ENCODE measurements around the gene SLC37A4. TPM values are rescaled to one million over a fixed set of nuclear protein-coding genes. Genes with fewer than 3 reads are reported as not detected.
A peak's percentile ranks its signal among the peaks of the same experiment; 100 is the strongest.

SLC37A4 gene
- total and polyA plus RNA-seq, 2 of the 13 experiments (the other 11 are each of a cell fraction or from before 2014, with no cell fraction given) = 43.0 to 56.1 TPM

DNA sequence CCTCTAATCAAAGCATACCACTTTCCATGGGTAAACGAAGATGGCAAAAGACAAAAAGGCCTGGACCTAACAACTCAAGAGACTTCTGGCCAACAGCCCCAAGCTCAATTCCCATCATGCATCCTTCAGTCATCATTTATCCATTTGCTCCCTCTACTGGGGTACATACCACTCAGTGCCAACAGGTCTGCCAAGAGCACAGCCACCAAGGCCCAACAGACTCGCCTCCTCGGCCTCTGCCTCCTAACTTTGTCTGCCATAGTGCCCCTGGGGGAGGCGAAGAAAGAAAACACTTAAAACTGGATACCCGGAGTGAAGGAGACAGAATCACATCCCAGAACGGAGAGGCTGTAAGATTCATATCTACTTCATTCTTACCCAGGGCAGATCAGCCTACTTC lies 25.2 kb upstream of the SLC37A4 start:
- Histone ChIP-seq H3K9ac (ENCODE audit: insufficient read depth, low read depth, low read length) (peak overlapping the region; percentile 99), H2AFZ (ENCODE audit: low read length) (no peak overlapping the region), H3K4me1 (ENCODE audit: insufficient read depth, low read length) (peaks cover 23% of the 10 kb centered on the region), H3K9me3 (ENCODE audit: low read length) (no peaks in the 10 kb centered on the region), H3K79me2 (ENCODE audit: insufficient read depth, low read length) (peaks cover 25% of the 10 kb centered on the region), H3K27me3 (ENCODE audit: control insufficient read depth in 1 of 2, insufficient read depth in 2 of 2, low read length in 2 of 2) (no peaks in the 10 kb centered on the region), H3K4me2 (ENCODE audit: low read depth, low read length) (peak overlapping the region; percentile 88), H3K27ac (ENCODE audit: extremely low read length, insufficient read depth, low read length) (peak overlapping the region; percentile 88), H3K4me3 (replicated peaks in 1 of 3; ENCODE audit: insufficient read depth in 1 of 3, low read depth in 2 of 3, low read length in 3 of 3) (peak overlapping the region; percentile 75 to 87 (median 82)), H4K20me1 (ENCODE audit: insufficient read depth, low read length) (no peaks in the 10 kb centered on the region), H3K36me3 (replicated peaks in 1 of 2; ENCODE audit: control insufficient read depth in 1 of 2, insufficient read depth in 2 of 2, low read length in 2 of 2) (peaks cover 30 to 45% of the 10 kb centered on the region in 2 experiments)
- intact Hi-C loops (cut with micrococcal nuclease; ENCODE audit: unreplicated experiment) = loop anchor here (2.0 kb wide), 1 partner anchor 39 kb away; a partner anchor contains a TSS
- no TSS peak for BruUV-seq (replicated peaks)
- CTCF ChIA-PET (ENCODE audit: low intra/inter-chr PET ratio, low total read pairs) = interaction anchor here (0.7 kb wide), 1 partner anchor 366 kb away, joined by 3 read pairs; no protein-coding TSS in a partner anchor
- 0 out of 3 replicates have a peak, but pooled peaks have one; percentile 8 for ATAC-seq
- WGBS (ENCODE audit: low lambda C conversion rate) = 39% methylated on average over 6 of the region's 6 CpGs
- DNase-seq (ENCODE audit: low spot score) = peak; percentile 48
- FAIRE-seq = peak; percentile 15
- TF ChIP-seq, protein P1, sequence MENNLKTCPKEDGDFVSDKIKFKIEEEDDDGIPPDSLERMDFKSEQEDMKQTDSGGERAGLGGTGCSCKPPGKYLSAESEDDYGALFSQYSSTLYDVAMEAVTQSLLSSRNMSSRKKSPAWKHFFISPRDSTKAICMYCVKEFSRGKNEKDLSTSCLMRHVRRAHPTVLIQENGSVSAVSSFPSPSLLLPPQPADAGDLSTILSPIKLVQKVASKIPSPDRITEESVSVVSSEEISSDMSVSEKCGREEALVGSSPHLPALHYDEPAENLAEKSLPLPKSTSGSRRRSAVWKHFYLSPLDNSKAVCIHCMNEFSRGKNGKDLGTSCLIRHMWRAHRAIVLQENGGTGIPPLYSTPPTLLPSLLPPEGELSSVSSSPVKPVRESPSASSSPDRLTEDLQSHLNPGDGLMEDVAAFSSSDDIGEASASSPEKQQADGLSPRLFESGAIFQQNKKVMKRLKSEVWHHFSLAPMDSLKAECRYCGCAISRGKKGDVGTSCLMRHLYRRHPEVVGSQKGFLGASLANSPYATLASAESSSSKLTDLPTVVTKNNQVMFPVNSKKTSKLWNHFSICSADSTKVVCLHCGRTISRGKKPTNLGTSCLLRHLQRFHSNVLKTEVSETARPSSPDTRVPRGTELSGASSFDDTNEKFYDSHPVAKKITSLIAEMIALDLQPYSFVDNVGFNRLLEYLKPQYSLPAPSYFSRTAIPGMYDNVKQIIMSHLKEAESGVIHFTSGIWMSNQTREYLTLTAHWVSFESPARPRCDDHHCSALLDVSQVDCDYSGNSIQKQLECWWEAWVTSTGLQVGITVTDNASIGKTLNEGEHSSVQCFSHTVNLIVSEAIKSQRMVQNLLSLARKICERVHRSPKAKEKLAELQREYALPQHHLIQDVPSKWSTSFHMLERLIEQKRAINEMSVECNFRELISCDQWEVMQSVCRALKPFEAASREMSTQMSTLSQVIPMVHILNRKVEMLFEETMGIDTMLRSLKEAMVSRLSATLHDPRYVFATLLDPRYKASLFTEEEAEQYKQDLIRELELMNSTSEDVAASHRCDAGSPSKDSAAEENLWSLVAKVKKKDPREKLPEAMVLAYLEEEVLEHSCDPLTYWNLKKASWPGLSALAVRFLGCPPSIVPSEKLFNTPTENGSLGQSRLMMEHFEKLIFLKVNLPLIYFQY (CRISPR knock-in tag; IDR thresholded peaks at IDR 0.05; ENCODE audit: borderline replicate concordance) = 0 out of 2 replicates have a peak, but pooled peaks have one; percentile 7
- TF ChIP-seq, protein P2, sequence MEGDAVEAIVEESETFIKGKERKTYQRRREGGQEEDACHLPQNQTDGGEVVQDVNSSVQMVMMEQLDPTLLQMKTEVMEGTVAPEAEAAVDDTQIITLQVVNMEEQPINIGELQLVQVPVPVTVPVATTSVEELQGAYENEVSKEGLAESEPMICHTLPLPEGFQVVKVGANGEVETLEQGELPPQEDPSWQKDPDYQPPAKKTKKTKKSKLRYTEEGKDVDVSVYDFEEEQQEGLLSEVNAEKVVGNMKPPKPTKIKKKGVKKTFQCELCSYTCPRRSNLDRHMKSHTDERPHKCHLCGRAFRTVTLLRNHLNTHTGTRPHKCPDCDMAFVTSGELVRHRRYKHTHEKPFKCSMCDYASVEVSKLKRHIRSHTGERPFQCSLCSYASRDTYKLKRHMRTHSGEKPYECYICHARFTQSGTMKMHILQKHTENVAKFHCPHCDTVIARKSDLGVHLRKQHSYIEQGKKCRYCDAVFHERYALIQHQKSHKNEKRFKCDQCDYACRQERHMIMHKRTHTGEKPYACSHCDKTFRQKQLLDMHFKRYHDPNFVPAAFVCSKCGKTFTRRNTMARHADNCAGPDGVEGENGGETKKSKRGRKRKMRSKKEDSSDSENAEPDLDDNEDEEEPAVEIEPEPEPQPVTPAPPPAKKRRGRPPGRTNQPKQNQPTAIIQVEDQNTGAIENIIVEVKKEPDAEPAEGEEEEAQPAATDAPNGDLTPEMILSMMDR (CRISPR knock-in tag; IDR thresholded peaks at IDR 0.05) = peak; percentile 58
- TF ChIP-seq, protein P3, sequence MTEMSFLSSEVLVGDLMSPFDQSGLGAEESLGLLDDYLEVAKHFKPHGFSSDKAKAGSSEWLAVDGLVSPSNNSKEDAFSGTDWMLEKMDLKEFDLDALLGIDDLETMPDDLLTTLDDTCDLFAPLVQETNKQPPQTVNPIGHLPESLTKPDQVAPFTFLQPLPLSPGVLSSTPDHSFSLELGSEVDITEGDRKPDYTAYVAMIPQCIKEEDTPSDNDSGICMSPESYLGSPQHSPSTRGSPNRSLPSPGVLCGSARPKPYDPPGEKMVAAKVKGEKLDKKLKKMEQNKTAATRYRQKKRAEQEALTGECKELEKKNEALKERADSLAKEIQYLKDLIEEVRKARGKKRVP (CRISPR knock-in tag; IDR thresholded peaks at IDR 0.05) = no peak
- 0 out of 2 replicates have a peak, but pooled peaks have one; percentile 4 for TF ChIP-seq PHF8 (CRISPR knock-in tag; IDR thresholded peaks at IDR 0.05)
- TF ChIP-seq ZNF143 (CRISPR knock-in tag; IDR thresholded peaks at IDR 0.05) = peak; percentile 67
- TF ChIP-seq EP300 (IDR thresholded peaks at IDR 0.05; ENCODE audit: low read depth in 2 of 2, low read length in 2 of 2) = no peak
- no peak for TF ChIP-seq EP300 (CRISPR knock-in tag; IDR thresholded peaks at IDR 0.05; ENCODE audit: borderline replicate concordance)
- peak; percentile 46 for TF ChIP-seq STAG1 (CRISPR knock-in tag; IDR thresholded peaks at IDR 0.05)
- POLR2A ChIA-PET = interaction anchor here (0.8 to 2.5 kb wide), 14 partner anchors 9 to 65 kb away, joined by 3 to 14 read pairs (median 4); partner anchors contain the start of genes CENATAC, DPAGT1, HINFP and RPS25
- in situ Hi-C loops (cut with HindIII; ENCODE audit: extremely low pct_ligation_motif_present, low pct_unique_long_range_greater_than_20kb) = no loop called here

Data from HepG2 (cell line).